ENCODE measurements around the gene MRGPRX4.
"Not testable (repeated sequence)": the region's sequence is repeated elsewhere in the genome, so short reads cannot be mapped to it uniquely, and the experiment has no call there.

The MRGPRX4 gene

DNA sequence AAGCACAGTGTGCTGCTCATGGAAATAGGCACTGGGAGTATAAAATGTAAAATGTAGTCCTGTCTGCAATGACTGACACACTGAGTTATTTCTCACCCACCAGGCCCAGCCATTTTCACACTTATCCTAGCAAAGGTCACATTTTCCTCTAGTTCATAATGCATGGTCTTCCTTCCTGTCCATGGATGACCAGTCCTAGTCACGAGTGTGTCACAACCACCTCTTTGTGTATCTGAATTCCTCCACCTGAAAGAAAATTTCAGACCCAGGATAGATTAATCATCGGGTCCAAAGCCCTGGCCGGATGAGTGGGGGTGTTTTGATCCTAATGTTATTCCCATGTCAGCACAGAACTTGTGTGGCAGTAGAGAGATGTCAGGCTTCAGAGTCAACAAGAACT lies at the start of gene MRGPRX4:
Gene MRGPRX4, plus strand, starts transcription at position 172 of the 400 bp plus-strand sequence. CDS start 420 bp downstream, outside the sequence.
- no peak for DNase-seq (ENCODE audit: low read depth)

DNA sequence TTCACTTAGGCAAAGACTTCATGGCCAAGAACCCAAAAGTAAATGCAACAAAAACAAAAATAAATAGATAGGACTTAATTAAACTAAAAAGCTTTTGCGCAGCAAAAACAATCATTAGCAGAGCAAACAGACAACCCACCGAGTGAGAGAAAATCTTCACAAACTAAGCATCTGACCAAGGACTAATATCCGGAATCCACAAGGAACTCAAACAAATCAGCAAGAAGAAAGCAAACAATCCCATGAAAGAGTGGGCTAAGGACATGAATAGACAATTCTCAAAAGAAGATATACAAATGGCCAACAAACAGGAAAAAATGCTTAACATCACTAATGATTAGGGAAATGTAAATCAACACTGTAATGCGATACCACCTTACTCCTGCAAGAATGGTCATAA lies 41.5 kb upstream of the MRGPRX4 start:
- DNase-seq (ENCODE audit: low read depth), result not testable (repeated sequence)

DNA sequence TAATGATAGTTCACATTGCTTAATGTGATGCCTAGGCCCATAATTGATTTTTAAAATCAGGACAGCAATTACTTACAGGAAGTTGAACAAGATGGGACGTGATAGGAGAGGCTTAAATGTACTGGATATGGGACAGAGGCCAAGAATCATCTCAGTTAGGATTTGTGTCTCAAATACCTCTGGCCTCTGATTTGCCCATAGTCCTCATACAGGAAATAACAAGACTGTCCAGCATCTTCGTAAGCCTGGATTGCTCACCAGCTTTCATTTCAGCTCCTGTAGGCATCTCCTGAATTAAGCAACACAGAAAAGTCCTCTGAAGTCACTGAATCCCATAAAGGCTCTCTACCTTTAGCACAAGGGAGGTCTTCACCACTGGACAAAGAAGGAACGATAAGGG lies 40.3 kb upstream of the MRGPRX4 start, which contains the start of gene MRGPRX3:
Gene MRGPRX3, plus strand, starts transcription at position 231 of the 400 bp plus-strand sequence. CDS start 4,632 bp downstream, outside the sequence.
- no peak for DNase-seq (ENCODE audit: low read depth)

DNA sequence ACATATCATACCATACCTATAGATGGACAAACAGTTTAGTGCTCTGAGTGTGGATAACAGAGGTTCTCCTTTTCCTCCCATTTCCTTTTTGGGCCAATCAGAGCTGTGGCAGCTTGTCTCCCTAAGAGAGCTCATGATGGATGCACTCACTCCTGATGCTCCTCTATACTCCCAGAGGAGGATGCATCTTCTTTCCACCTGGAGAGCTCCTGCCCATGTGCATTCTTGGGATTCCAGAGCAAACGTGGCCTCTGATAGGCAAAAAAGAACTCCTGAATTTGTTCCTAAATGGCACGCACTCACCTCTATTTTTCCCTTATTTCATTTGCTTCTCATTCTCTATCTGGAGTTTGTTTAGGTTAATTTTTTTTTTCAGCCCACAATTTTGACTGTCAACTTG lies 37.3 kb upstream of the MRGPRX4 start:
- DNase-seq (ENCODE audit: low read depth), result no peak

DNA sequence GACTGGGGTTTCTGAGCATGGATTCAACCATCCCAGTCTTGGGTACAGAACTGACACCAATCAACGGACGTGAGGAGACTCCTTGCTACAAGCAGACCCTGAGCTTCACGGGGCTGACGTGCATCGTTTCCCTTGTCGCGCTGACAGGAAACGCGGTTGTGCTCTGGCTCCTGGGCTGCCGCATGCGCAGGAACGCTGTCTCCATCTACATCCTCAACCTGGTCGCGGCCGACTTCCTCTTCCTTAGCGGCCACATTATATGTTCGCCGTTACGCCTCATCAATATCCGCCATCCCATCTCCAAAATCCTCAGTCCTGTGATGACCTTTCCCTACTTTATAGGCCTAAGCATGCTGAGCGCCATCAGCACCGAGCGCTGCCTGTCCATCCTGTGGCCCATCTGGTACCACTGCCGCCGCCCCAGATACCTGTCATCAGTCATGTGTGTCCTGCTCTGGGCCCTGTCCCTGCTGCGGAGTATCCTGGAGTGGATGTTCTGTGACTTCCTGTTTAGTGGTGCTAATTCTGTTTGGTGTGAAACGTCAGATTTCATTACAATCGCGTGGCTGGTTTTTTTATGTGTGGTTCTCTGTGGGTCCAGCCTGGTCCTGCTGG lies 35.3 kb upstream of the MRGPRX4 start:
- DNase-seq (ENCODE audit: low read depth), result no peak

DNA sequence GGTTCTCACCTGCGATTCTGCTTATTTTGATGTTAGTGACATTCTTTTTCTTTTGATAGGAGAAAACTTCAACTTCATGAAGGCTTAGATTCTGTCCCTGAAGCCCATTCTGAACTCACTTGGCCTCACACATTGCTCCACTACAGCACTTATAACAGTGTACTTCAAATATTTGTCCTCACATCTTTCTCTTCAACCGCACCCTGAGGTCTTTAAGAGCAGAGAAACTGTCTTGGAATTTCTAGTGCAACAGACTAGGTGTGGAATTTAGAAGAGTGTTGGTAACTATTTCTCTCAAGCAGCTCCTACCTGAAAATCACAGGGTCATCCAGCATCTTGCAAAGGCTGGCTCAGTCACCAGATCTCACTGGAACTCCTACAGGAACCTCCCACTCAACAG lies 32.5 kb upstream of the MRGPRX4 start:
- no peak for DNase-seq (ENCODE audit: low read depth)

DNA sequence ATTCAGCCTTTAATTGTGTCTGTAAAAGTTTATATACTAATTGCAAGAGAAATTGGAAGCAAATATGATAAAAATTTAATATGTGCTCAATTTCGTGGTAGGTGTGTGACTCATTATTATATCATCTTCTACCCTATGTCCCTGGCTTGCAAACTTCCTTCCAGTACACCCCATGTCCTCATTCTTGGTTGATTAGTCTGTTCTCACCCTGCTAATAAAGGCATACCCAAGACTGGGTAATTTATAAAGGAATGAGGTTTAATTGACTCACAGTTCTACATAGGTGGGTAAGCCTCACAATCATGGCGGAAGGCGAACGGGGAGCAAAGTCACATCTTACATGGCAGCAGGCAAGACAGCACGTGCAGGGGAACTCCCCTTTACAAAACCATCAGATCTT lies 28.4 kb upstream of the MRGPRX4 start:
- DNase-seq (ENCODE audit: low read depth), result no peak

DNA sequence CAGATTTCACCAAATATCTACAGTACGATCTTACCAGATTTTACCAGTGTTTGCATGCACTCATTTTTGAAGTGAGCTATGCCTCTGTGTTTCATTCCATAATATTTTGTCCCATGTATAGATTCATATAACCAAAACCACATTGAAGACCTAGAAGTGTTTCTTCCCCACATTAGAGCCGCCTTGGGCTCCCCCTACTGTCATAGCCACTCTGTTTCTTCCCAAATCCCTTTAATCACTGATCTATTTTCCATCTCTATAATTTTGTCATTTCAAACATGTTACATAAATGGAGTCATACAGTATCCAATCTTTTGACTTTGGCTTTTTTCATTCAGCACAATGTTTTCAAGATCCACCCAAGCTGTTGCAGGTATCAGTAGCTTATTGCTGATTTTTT lies 27.6 kb upstream of the MRGPRX4 start:
- DNase-seq (ENCODE audit: low read depth), result no peak

DNA sequence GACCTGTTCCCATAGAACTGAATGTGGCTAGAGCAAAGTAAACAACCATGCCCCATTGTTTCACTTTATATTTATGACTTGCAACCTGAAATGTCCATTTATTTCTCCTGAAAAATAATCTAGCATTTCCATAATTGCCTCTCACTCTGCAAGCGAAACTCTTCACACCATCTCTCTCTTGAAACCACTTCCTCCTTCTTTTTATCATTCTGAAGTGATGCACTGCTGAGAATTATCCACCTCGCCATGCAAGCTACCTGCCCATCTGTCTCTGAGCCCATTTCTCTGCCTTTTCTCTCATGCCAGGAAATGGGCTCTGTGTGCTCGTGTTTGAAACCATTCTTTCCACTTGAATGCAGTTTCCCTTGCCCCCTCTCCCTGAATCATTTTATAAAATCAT lies 26.8 kb upstream of the MRGPRX4 start:
- no peak for DNase-seq (ENCODE audit: low read depth)

DNA sequence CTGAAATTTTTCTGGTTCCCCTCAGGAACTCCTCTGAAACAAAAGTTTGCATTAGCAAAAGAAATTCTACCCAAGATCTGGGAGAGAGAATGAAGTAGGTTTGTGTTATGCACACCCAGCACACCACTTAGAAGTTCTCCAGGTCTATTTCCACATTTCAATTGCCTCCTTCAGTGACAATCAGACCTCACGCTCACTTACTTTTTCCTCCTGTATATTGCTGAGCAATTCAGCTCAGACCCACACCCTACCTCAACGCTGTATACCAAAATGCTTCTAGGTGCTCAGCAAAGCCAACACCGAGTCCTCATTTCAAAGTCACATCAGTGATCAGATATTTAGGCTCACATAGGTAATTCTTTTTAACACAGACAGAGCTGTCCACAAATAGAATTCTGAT lies 21.1 kb upstream of the MRGPRX4 start:
- DNase-seq (ENCODE audit: low read depth), result no peak

DNA sequence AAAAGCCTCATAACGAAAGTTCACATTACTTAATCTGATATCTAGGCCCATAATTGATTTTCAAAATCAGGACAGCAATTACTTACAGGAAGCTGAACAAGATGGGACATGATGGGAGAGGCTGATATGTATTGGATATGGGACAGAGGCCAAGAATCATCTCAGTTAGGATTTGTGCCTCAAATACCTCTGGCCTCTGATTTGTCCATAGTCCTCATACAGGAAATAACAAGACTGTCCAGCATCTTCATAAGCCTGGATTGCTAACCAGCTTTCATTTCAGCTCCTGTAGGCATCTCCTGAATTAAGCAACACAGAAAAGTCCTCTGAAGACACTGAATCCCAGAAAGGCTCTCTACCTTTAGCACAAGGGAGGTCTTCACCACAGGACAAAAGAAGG lies 4.3 kb upstream of the MRGPRX4 start:
- no peak for DNase-seq (ENCODE audit: low read depth)

DNA sequence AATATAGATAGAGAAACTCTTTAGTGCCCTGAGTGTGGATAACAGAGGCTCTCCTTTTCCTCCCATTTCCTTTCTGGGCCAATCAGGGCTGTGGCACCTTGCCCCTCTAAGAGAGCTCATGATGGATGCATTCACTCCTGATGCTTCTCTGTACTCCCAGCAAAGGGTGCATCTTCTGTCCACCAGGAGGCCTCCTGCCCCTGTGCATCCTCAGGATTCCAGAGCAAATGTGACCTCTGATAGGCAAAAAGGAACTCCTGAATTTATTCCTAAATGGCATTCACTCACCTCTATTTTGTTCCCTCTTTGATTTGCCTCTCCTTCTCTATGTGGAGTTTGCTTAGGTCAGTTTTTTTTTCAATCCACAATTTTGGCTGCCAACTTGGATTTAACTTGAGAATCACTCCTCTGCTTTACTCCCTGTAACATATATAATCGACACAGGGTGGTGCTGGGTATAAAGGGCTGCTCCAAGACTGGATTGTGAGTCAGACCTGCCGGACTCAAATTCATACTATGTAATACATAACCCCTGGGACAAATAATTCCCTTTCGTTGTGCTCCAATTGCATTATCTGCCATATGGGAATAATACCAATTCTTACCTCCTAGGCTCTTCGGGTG lies 1.1 kb upstream of the MRGPRX4 start:
- DNase-seq (ENCODE audit: low read depth), result no peak

DNA sequence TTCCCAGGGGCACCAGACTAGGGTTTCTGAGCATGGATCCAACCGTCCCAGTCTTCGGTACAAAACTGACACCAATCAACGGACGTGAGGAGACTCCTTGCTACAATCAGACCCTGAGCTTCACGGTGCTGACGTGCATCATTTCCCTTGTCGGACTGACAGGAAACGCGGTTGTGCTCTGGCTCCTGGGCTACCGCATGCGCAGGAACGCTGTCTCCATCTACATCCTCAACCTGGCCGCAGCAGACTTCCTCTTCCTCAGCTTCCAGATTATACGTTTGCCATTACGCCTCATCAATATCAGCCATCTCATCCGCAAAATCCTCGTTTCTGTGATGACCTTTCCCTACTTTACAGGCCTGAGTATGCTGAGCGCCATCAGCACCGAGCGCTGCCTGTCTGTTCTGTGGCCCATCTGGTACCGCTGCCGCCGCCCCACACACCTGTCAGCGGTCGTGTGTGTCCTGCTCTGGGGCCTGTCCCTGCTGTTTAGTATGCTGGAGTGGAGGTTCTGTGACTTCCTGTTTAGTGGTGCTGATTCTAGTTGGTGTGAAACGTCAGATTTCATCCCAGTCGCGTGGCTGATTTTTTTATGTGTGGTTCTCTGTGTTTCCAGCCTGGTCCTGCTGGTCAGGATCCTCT lies 709 bp downstream of the MRGPRX4 start:
- no peak for DNase-seq (ENCODE audit: low read depth)

DNA sequence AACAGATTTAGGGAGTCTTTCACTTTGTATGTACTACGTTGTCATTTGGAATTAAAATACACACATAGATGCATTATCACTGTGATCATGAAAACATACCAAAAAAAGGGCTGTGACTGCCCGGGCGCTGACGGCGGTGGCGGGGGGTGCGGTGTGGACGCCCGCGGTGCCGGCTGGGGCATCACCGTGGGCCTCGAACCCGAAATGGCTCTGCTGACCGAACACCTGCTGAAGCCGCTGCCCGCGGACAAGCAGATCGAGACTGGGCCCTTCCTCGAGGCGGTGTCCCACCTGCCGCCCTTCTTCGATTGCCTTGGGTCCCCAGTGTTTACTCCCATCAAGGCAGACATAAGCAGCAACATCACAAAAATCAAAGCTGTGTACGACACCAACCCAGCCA lies 16.2 kb downstream of the MRGPRX4 start:
- DNase-seq (ENCODE audit: low read depth), result no peak

DNA sequence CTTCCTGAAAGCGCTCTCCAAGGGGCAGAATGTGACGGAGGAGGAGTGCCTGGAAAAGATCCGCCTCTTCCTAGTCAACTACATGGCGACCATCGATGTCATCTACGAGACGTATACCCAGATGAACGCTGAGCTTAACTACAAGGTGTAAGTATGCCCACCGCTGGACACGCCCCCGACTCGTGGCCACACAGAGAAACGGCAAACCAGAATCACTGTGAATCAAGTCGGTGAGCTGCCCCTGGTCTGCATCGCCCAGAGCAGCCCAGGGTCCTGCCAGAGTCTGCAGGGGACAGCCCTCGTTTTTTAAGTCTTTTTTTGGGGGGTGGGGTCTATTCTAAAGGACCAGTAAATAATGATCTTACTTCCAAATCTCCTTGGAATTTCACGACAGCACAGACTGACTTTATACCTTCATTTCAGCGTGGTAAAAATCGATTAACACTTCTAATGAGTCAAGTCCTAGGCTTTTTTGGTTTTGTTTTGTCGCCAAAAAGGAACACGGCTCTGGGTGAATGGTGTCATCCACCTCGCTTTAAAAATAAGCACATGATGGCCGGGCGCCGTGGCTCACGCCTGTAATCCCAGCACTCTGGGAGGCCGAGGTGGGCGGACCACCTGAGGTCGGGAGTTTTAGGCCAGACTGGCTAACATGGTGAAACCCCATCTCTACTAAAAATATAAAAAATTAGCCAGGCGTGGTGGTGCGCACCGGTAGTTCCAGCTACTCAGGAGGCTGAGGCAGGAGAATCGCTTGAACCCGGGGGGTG lies 17.0 kb downstream of the MRGPRX4 start:
- DNase-seq (ENCODE audit: low read depth), result not testable (repeated sequence)

DNA sequence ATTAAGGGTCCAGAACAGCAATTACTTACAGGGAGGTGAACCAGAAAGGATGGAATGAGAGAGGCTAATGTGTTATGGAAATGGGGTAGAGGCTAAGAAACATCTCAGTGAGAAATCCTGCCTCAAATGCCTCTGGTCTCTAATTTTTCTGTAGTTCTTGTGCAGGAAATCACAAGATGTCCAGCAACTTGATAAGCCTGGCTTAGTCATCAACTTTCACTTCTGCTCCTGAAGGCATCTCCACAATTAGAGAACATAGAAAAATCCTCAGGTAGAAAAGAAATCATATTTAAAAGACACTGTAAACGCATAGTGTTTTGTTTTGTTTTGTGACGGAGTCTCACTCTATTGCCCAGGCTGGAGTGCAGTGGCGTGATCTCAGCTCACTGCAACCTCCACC lies 18.7 kb downstream of the MRGPRX4 start:
- DNase-seq (ENCODE audit: low read depth), result no peak

DNA sequence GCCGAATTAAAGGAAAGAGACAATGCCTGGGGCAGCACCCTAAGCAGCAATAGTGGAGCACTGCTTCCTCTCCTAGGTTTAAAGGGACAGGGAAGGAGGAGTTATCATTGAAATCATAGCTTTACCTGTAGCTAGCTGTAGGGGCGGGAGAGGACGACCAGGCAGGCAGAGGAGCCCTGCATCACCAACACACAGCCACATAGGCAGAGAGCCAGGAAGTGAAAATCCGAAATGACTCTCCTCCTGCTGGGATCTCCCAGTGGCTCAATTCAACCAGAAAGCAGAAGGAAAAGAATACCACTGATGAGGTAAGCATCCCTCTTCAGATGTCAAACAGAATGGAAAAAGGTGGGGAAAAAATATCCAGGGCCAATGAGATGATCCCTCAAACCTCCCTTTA lies 20.4 kb downstream of the MRGPRX4 start:
- DNase-seq (ENCODE audit: low read depth), result no peak

DNA sequence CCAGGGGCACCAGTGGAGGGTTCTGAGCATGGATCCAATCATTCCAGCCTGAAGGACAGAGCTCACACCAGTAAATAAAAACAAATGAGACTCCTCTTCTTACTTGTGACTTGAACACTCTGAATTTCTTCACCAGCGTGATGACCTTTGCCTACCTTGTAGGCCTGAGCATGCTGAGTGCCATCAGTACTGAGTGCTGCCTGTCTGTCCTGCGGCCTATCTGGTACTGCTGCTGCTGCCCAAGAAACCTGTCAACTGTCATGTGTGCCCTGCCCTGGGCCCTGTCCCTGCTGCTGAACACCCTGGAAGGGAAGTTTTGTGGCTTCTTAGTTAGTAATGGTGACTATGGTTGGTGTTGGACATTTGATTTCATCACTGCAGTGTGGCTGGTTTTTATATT lies 23.9 kb downstream of the MRGPRX4 start:
- DNase-seq (ENCODE audit: low read depth), result no peak

DNA sequence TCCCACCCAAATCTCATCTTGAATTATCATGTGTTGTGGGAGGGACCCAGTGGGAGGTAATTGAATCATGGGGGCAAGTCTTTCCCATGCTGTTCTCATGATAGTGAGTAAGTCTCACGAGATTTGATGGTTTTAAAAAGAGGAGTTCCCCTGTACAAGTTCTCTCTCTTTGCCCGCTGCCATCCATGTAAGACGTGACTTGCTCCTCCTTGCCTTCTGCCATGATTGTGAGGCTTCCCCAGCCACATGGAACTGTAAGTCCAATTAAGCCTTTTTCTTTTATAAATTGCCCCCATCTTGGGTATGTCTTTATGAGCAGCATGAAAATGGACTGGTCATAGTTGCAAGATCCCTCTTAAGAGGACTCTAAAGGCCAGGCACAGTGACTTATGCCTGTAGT lies 25.1 kb downstream of the MRGPRX4 start:
- DNase-seq (ENCODE audit: low read depth), result not testable (repeated sequence)

DNA sequence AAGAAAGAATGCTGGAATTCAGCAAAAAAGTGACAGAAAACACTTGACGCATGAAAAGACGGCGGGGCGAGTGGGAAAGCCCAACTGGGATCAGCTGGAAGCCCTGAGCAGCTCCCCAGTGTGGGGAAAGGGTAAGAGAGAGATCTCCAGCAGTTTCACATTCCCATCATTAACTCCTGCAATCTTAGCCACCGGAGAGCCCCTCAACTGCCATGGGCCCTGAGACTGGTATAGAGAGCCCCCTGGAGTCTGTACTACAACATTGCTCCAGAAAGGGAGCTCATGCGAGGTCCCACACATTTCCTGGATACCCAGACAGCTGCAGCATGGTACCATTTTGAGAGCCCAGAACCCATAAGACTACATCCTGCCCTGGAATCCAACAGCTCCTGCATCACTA lies 31.1 kb downstream of the MRGPRX4 start:
- DNase-seq (ENCODE audit: low read depth), result no peak

DNA sequence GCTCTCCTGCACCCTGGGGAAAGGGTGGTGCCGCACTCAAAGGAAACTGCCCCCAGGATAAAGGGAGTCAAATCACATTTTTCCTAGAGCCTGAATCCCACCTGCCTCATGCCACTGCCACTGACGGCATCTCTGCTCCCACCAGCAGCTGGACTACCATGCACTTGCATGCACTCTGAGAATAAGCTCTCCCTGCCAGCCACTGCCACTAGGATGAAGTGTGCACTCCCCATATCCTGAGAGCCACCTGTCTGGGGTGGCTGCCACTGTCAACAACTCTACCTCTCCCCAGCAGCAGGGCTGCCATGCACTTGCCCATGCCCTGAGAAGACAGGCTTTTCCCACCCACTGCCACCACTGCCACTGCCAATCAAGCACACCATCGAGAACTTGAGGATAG lies 31.6 kb downstream of the MRGPRX4 start:
- no peak for DNase-seq (ENCODE audit: low read depth)

DNA sequence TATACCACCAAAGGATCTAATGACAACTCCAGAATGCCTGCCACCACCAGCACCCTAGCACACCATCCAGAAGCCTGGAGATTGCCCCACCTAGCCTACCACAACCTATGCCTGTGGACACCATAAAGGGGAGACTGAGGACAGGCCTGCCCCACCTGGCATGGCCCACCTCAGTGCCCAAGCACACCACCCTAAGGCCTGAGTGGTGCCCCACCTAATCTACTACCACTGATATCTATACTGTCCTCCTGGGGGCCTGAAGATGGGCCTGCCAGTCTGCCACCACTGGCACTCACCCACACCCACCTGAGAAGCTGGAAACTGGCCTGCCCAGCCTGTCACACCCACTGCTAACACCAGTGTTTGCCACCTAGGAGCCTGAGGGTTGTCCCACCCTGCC lies 32.1 kb downstream of the MRGPRX4 start:
- DNase-seq (ENCODE audit: low read depth), result no peak

DNA sequence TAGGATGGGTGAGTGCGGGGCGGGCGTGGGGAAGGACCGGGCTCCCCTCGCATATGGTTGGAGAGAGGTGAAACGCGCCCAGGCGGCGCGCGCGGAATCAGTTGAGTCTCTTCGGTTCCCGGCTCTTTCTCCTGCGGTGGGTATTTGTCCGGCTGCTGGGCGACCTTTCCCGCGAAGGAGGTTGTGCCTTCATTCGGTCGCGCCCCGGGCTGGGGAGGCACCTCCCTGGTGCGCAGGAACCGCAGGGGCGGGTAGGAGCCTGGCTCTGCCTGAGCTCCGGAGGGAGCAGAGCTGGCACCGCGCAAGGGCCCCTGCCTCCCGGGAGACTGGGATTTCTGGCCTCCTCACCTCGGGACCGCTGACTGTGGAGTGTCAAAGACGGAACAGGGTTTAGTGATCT lies 36.4 kb downstream of the MRGPRX4 start:
- DNase-seq (ENCODE audit: low read depth), result no peak
